GM12878 (cell line): ENCODE results near the gene MSL3B.

ENCODE experiments used
- CHD4 ChIP-seq: fragments of 200-600 bp; sonication (generic); IDR thresholded peaks from 2 replicates; pipeline ENCODE4 v1.6.1; 2016; ENCODE audit warnings: mild to moderate bottlenecking
- CUX1 ChIP-seq: IDR thresholded peaks from 2 replicates; pipeline ENCODE4 v1.6.1; 2012; ENCODE audit warnings: improper control_type of control experiment, low read depth, low read length; ENCODE audit not compliant: insufficient replicate concordance
- HSF1 ChIP-seq: fragments of 150-350 bp; IDR thresholded peaks from 2 replicates; pipeline ENCODE4 v1.6.1; 2014; ENCODE audit warnings: mild to moderate bottlenecking, low read depth, low read length
- SIX5 ChIP-seq: IDR thresholded peaks from 2 replicates; pipeline ENCODE4 v1.6.1; 2011; ENCODE audit warnings: mild to moderate bottlenecking, low read depth, low read length, moderate library complexity; ENCODE audit not compliant: severe bottlenecking
- SREBF2 ChIP-seq: IDR thresholded peaks from 2 replicates; pipeline ENCODE4 v1.6.1; 2012; ENCODE audit warnings: mild to moderate bottlenecking, low read length
- TAF1 ChIP-seq: IDR thresholded peaks from 2 replicates; pipeline ENCODE4 v1.6.1; 2011; ENCODE audit warnings: mild to moderate bottlenecking, low read depth, low read length, borderline replicate concordance
- TBL1XR1 ChIP-seq: IDR thresholded peaks from 2 replicates; pipeline ENCODE4 v1.6.1; 2012; ENCODE audit warnings: low read depth, low read length, improper control_type of control experiment
- TF ChIP-seq, protein P1 (sequence below): IDR thresholded peaks from 2 replicates; pipeline ENCODE4 v1.6.1; 2012; ENCODE audit warnings: low read depth, low read length, improper control_type of control experiment

The MSL3B gene

DNA sequence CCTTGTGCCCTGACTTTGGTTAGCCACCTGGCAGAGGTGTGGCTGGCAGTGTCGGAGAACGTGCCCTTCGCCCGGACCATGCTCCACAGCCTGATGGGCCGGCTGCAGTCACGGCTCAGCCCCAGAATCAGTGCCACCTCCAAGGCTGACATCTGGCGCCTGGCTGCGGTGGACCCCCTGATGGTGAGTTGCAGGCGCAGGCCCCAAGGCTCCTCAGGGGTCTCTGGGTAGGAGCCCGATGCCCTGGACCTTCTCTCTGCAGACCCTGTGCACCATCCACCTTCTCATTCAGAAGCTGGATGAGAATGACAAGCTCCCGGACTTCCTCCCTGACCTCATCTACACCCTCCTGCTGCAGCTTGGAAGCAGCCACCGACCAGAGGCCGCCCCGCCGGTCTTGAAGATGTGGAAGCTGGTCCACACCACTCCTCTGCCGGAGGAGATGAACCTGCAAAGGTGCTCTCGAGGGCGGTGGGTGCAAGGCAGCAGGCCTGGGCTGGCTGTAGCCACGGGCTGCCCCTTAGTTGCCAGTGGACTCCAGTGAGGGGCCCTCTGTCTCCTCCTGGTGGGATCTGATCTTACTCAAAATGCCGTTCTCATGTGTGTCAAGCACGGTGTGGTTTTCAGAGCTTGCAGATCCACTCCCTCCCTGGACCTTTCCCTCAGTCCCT lies 46.0 kb downstream of the MSL3B start (continued):
- TF ChIP-seq CUX1 (no peak), TBL1XR1 (no peak), HSF1 (no peak), CHD4 (no peak), TAF1 (no peak), SIX5 (no peak), SREBF2 (no peak)
- TF ChIP-seq, protein P1, sequence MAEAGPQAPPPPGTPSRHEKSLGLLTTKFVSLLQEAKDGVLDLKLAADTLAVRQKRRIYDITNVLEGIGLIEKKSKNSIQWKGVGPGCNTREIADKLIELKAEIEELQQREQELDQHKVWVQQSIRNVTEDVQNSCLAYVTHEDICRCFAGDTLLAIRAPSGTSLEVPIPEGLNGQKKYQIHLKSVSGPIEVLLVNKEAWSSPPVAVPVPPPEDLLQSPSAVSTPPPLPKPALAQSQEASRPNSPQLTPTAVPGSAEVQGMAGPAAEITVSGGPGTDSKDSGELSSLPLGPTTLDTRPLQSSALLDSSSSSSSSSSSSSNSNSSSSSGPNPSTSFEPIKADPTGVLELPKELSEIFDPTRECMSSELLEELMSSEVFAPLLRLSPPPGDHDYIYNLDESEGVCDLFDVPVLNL: no peak
- TF ChIP-seq, all 136 proteins: peak for 0
